B cell (primary cell): ENCODE data around the gene MTHFD1. TPM values are rescaled to one million over a fixed set of nuclear protein-coding genes. Genes with fewer than 3 reads are reported as not detected.

Source experiments
- ATAC-seq: fragments of 200-7000 bp; cut with Tn5 transposase; one replicate; pipeline ENCODE4 v1.10.0; 2021; ENCODE audit warnings: low read depth, mild to moderate bottlenecking, moderate number of reproducible peaks, moderate library complexity
- CTCF ChIA-PET: fragments of 350-600 bp; sonication (Branson Sonifier 250); formaldehyde crosslinking; loops from one replicate; lab custom pipeline; 2021; ENCODE audit warnings: antibody characterized with exemption, inconsistent platforms; lab: Charles Lee
- POLR2A ChIA-PET: fragments of 350-600 bp; sonication (Branson Sonifier 250); formaldehyde crosslinking; loops from one replicate; lab custom pipeline; 2021; ENCODE audit warnings: antibody characterized with exemption; lab: Charles Lee
- DNase-seq: peaks from one replicate; pipeline ENCODE4 v3.0.0; 2013
- H2AFZ ChIP-seq: 2 replicates; pipeline ENCODE4 v1.6.1; 2012; ENCODE audit warnings: mild to moderate bottlenecking, low read depth, low read length; ENCODE audit not compliant: insufficient read depth, poor library complexity, severe bottlenecking
- H3K27ac ChIP-seq, 2 donors: 1 replicate in 1 of 2; 2 replicates in 1 of 2; pipeline ENCODE4 v1.5.1; 2012 to 2013; ENCODE audit warnings: low read length in 2 of 2, mild to moderate bottlenecking in 2 of 2, moderate library complexity in 1 of 2
- H3K27me3 ChIP-seq, 4 experiments: fragments of 200-600 bp in 1 of 4; sonication (generic) in 1 of 4; replicated peaks in 1 of 4; 1 replicate in 2 of 4; 2 replicates in 2 of 4; pipeline versions ENCODE4 v1.6.1 to v1.7.0; 2013 to 2016; ENCODE audit warnings: low read length in 3 of 4, mild to moderate bottlenecking in 2 of 4, mixed read lengths in 1 of 4, moderate library complexity in 1 of 4; ENCODE audit not compliant: insufficient read depth in 4 of 4, control insufficient read depth in 3 of 4; ENCODE audit errors: control extremely low read depth in 1 of 4
- H3K36me3 ChIP-seq, 2 experiments: replicated peaks in 1 of 2; 1 replicate in 1 of 2; 2 replicates in 1 of 2; pipeline versions ENCODE4 v1.6.1 to v1.7.1; 2013; ENCODE audit warnings: low read length in 1 of 2; ENCODE audit not compliant: insufficient read depth in 2 of 2, control insufficient read depth in 1 of 2; ENCODE audit errors: control extremely low read depth in 1 of 2, extremely low read depth in 1 of 2
- H3K4me1 ChIP-seq, 2 donors: fragments of 200-600 bp in 1 of 2; sonication (generic) in 1 of 2; 1 replicate in 1 of 2; 2 replicates in 1 of 2; pipeline versions ENCODE4 v1.5.1 to v1.6.1; 2013 to 2017; ENCODE audit warnings: low read length in 2 of 2; ENCODE audit not compliant: control insufficient read depth in 2 of 2, insufficient read depth in 2 of 2
- H3K4me2 ChIP-seq: replicated peaks from 2 replicates; pipeline ENCODE3; 2012; ENCODE audit warnings: mild to moderate bottlenecking, low read depth, low read length; ENCODE audit not compliant: poor library complexity, severe bottlenecking
- H3K4me3 ChIP-seq, 5 experiments: fragments of 200-600 bp in 1 of 5; sonication (generic) in 1 of 5; 1 replicate in 3 of 5; 2 replicates in 2 of 5; pipeline versions ENCODE4 v1.5.1 to v1.7.0; 2011 to 2016; ENCODE audit warnings: low read length in 4 of 5, mild to moderate bottlenecking in 4 of 5, low read depth in 2 of 5, control low read depth in 1 of 5, moderate library complexity in 1 of 5; ENCODE audit not compliant: insufficient read depth in 1 of 5; ENCODE audit errors: control extremely low read depth in 1 of 5, extremely low read depth in 1 of 5
- H3K79me2 ChIP-seq: fragments of 200-600 bp; sonication (generic); one replicate; pipeline ENCODE4 v1.6.0; 2016; ENCODE audit warnings: low read length; ENCODE audit not compliant: control insufficient read depth, insufficient read depth
- H3K9ac ChIP-seq: fragments of 200-600 bp; sonication (generic); 2 replicates; pipeline ENCODE4 v1.6.1; 2017; ENCODE audit warnings: mild to moderate bottlenecking, low read length, moderate library complexity
- H3K9me3 ChIP-seq, 3 donors: one replicate each; pipeline versions ENCODE4 v1.6.1 to v1.7.1; 2013; ENCODE audit warnings: low read length in 2 of 3; ENCODE audit not compliant: control insufficient read depth in 2 of 3, insufficient read depth in 1 of 3; ENCODE audit errors: control extremely low read depth in 1 of 3
- H4K20me1 ChIP-seq: 2 replicates; pipeline ENCODE4 v1.6.0; 2012; ENCODE audit warnings: mild to moderate bottlenecking, low read length; ENCODE audit not compliant: insufficient read depth, control insufficient read depth, poor library complexity, severe bottlenecking
- H3K27ac Mint-ChIP-seq: one replicate; pipeline ENCODE4 v1.8.0; 2021; ENCODE audit warnings: mixed read lengths
- H3K27me3 Mint-ChIP-seq: one replicate; pipeline ENCODE4 v1.8.0; 2021; ENCODE audit warnings: mixed read lengths
- H3K4me1 Mint-ChIP-seq: one replicate; pipeline ENCODE4 v1.8.0; 2021; ENCODE audit warnings: mixed read lengths
- H3K4me3 Mint-ChIP-seq: one replicate; pipeline ENCODE4 v1.8.0; 2021; ENCODE audit warnings: mixed read lengths
- H3K9me3 Mint-ChIP-seq: one replicate; pipeline ENCODE4 v1.8.0; 2022; ENCODE audit warnings: mixed read lengths; ENCODE audit not compliant: insufficient read depth
- CTCF ChIP-seq: fragments of 200-600 bp; IDR thresholded peaks from one replicate; pipeline ENCODE4 v1.8.0; 2022; ENCODE audit warnings: antibody characterized with exemption, mild to moderate bottlenecking
- EZH2 ChIP-seq: IDR thresholded peaks from 2 replicates; pipeline ENCODE4 v1.6.1; 2012; ENCODE audit warnings: borderline replicate concordance, low read depth, mild to moderate bottlenecking, moderate library complexity, low read length; ENCODE audit not compliant: insufficient read depth, poor library complexity, severe bottlenecking
- WGBS: methylation state at CpG from one replicate; pipeline ENCODE4 v1.1.5; 2013; ENCODE audit warnings: missing lambda C conversion rate; ENCODE audit not compliant: insufficient coverage; 5-methylcytosine and 5-hydroxymethylcytosine counted together
- intact Hi-C: fragments of 100-400 bp; cut with micrococcal nuclease; formaldehyde crosslinking; loops from one replicate; pipeline ENCODE4 v1.10.0; 2022
- polyA plus RNA-seq: library from polyadenylated mRNA; depleted of rRNA; stranded (reverse); fragments of >200 nt; gene quantifications from 2 replicates; pipeline ENCODE4 v1.2.3, GENCODE V29; 2012
- total RNA-seq, 2 donors: library from RNA; stranded (reverse); fragments of 120-200 nt in 1 of 2; gene quantifications; 1 replicate in 1 of 2; 2 replicates in 1 of 2; pipeline versions ENCODE4 v1.2.3 to v1.2.4, GENCODE V29; 2013 to 2022

MTHFD1 gene
- total and polyA plus RNA-seq, 2 donors (not counting 1 experiment from before 2014, with no cell fraction given) = 32.3 to 51.3 TPM

DNA sequence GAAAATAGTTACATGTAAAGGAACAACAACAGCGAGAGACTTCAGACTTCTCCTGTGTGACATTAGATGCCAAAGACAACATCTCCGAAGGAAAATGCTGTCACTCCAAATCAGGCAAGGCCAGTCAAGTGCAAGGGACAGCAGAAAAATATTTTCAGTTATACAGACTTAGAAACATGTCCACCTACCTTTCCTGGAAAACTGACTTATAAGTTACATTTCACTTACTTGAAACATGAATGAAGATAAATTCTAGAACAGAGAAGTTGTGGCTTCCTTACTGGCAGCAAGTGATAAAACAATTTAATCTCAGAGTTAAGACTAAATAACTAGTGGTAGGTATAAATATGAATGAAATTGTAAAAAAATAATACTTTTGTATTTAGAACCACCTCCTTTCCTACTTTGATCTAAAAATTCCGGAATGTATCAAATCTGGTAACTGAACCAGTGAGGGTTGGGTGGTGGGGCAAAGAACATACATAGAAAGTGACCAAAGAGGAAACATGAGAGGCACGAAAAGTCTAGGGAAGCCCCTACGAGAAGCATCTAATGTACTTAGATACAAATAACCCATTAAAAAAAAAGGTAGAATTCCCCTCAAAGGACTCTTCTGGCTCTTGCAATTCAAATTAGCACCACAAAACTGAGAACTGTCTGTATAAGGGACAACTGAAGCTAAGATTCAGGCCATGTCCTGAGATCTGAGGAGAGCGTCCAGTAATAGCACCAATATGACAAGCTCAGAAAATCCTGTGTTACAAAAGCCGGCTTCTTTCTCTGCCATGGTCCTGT, 21.2 kb downstream of the MTHFD1 start:
- peak overlapping the region; percentile 23 for H3K27ac Mint-ChIP-seq
- peaks cover 5 to 8% of the 10 kb centered on the region in 2 donors for H3K4me1 ChIP-seq
- peak; percentile 29 for DNase-seq

More for the DNA sequence above, 21.2 kb downstream of the MTHFD1 start:
- Histone ChIP-seq H3K9me3 (no peaks in the 10 kb centered on the region), H3K4me2 (peak overlapping the region; percentile 16), H3K27ac (peak overlapping the region in 1 of 2 donors; percentile 64), H3K79me2 (peaks cover 20% of the 10 kb centered on the region), H3K36me3 (peaks cover 3 to 11% of the 10 kb centered on the region in 2 experiments), H2AFZ (no peak overlapping the region), H3K9ac (peak overlapping the region; percentile 18), H4K20me1 (no peaks in the 10 kb centered on the region), H3K27me3 (no peaks in the 10 kb centered on the region), H3K4me3 (no peak overlapping the region)
- H3K27me3 Mint-ChIP-seq = no peaks in the 10 kb centered on the region
- H3K4me3 Mint-ChIP-seq = peak overlapping the region; percentile 15
- TF ChIP-seq EZH2 (no peak), CTCF (no peak)
- ATAC-seq = peak; percentile 43
- CTCF ChIA-PET = interaction anchor here (0.8 to 1.0 kb wide), 2 partner anchors 21 to 70 kb away, joined by 3 to 5 read pairs; no protein-coding TSS in a partner anchor
- intact Hi-C loops = no loop called here
- WGBS = 75% methylated on average over 2 of the region's 7 CpGs
- peaks cover 19% of the 10 kb centered on the region for H3K4me1 Mint-ChIP-seq
- H3K9me3 Mint-ChIP-seq = no peaks in the 10 kb centered on the region
- POLR2A ChIA-PET = no interaction called here
